BLaER1 (cell line): ENCODE data around the gene MSH5.
"Not testable (repeated sequence)": the region's sequence is repeated elsewhere in the genome, so short reads cannot be mapped to it uniquely, and the experiment has no call there.

Experiments
- H3K27ac ChIP-seq: shearing (Covaris generic); formaldehyde crosslinking; 2 replicates; pipeline ENCODE4 v1.8.1; 2022
- H3K27me3 ChIP-seq: shearing (Covaris generic); formaldehyde crosslinking; 2 replicates; pipeline ENCODE4 v1.8.1; 2022
- H3K36me3 ChIP-seq: shearing (Covaris generic); formaldehyde crosslinking; 2 replicates; pipeline ENCODE4 v1.8.1; 2022
- H3K4me1 ChIP-seq: shearing (Covaris generic); formaldehyde crosslinking; 2 replicates; pipeline ENCODE4 v1.8.1; 2022
- H3K4me2 ChIP-seq: shearing (Covaris generic); formaldehyde crosslinking; 2 replicates; pipeline ENCODE4 v1.8.1; 2022
- H3K4me3 ChIP-seq: shearing (Covaris generic); formaldehyde crosslinking; 2 replicates; pipeline ENCODE4 v1.8.1; 2022
- H3K9ac ChIP-seq: shearing (Covaris generic); formaldehyde crosslinking; 2 replicates; pipeline ENCODE4 v1.8.1; 2022
- H3K9me3 ChIP-seq: shearing (Covaris generic); formaldehyde crosslinking; 2 replicates; pipeline ENCODE4 v1.8.1; 2022
- H4K20me1 ChIP-seq: shearing (Covaris generic); formaldehyde crosslinking; 2 replicates; pipeline ENCODE4 v1.8.1; 2022
- Cebpa-rat ChIP-seq: shearing (Covaris generic); IDR thresholded peaks from 2 replicates; pipeline ENCODE4 v1.8.1; 2022

Gene MSH5

DNA sequence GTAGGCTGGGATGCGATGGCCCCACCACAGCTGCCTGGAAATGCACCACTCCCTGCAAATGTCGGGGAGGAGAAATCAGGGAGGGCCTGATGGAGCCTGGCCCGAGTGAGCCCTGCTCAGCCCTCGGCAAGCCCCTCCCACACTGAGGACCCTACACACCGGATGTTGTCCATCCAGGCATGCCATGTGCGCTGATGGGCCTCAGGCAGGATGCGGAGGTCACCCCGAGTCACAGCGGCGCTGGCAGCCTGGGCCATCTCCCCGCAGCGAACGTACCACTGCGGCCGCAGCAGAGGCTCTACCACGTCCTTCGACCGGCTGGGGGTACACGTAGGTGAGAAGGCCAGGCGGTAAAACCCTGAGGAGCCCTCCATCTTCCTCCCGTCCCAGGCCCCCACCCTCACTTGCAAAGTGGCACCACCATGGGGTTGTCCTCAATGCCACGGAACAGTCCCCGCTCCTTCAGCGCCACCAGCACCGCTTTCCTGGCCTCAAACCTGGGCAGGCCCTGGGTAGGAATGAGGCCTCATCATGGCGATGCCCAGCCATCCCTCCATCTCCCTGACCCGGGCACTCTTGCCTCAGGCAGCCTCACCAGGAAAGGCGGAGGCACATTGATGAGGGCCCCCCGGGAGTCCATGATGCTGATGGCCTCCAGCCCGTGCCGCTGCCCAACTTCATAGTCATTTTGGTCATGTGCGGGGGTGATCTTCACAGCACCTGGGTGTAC lies 42.5 kb downstream of the MSH5 start:
- Histone ChIP-seq H3K9ac (no peak overlapping the region), H3K36me3 (peaks cover 98% of the 10 kb centered on the region)

DNA sequence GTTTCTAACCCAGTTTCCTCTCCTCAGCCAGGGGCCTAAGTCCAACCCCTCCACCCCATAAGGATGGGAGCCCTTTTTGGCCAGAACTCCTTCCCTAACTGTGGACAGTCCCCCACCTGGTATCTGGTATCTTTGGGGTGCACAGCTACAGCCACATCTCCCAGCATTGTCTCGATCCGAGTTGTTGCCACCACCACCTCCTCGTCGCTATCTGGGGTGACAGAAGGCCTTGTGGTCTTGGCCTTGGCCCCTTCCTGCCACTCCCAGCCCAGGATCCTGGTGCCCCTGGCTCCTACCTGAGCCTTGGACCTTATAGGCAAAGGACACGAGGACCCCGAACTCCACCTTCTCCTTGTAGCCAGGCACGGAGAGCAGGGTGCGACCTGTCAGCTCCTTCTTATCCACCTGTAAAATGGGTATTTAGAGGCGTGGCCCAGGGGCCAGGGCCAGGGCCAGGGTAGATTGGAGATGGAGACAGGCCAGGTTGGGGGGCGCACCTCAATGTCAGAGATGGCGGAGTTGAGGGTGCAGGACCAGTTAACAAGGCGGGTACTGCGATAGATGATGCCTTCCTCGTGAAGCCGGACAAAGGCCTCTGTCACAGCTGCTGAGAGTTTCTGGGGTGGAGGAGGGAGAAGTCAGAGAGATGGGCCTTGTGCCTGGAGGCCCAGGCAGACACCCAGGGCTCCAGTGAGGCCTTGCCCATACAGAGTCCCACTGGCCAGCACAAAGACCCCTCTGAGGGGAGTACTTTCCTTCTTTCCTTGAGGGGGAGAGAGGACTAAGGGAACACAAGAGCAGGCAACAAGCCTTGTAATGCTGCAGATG lies 44.5 kb downstream of the MSH5 start:
- TF ChIP-seq Cebpa-rat: no peak
- peaks cover 12% of the 10 kb centered on the region; the same call in 1 of the 2 replicates for H4K20me1 ChIP-seq
- no peaks in the 10 kb centered on the region for H3K27me3 ChIP-seq
- H3K36me3 ChIP-seq: peaks cover 97% of the 10 kb centered on the region
- H3K4me1 ChIP-seq: peaks cover 10% of the 10 kb centered on the region
- H3K9me3 ChIP-seq: no peaks in the 10 kb centered on the region
- no peak overlapping the region for H3K9ac ChIP-seq
- H3K4me2 ChIP-seq: no peak overlapping the region
- H3K4me3 ChIP-seq: no peak overlapping the region
- no peak overlapping the region for H3K27ac ChIP-seq

More for the DNA sequence above, 42.5 kb downstream of the MSH5 start:
- Histone ChIP-seq H3K9me3 (no peaks in the 10 kb centered on the region), H3K4me2 (no peak overlapping the region), H3K27me3 (no peaks in the 10 kb centered on the region), H3K27ac (no peak overlapping the region), H3K4me3 (no peak overlapping the region), H3K4me1 (peaks cover 11% of the 10 kb centered on the region), H4K20me1 (peaks cover 12% of the 10 kb centered on the region; the same call in 1 of the 2 replicates)
- TF ChIP-seq Cebpa-rat: no peak

DNA sequence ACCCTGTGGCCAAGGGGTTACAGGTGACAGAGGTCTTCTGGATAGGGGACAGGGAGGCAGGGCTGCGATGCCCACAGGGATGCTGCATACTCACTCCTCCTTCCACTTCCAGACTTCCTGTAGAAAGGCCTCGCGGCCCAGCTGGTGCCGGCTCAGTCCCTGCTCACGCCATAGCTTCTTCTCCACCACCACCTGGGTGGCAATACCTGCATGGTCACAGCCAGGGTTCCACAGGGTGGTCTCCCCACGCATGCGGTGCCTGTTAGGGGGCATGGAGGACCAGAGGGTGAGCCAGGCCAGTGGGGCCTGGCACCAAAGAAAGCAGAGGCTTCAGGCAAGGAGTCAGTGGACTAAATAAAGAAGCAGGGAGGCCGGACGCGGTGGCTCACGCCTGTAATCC lies 45.7 kb downstream of the MSH5 start:
- Histone ChIP-seq H3K27me3 (no peaks in the 10 kb centered on the region), H3K4me2 (no peak overlapping the region), H3K9me3 (no peaks in the 10 kb centered on the region), H3K27ac (no peak overlapping the region), H4K20me1 (peaks cover 12% of the 10 kb centered on the region; the same call in 1 of the 2 replicates), H3K4me3 (no peak overlapping the region), H3K36me3 (peaks cover 97% of the 10 kb centered on the region), H3K9ac (no peak overlapping the region), H3K4me1 (peaks cover 18% of the 10 kb centered on the region)
- TF ChIP-seq Cebpa-rat: no peak

DNA sequence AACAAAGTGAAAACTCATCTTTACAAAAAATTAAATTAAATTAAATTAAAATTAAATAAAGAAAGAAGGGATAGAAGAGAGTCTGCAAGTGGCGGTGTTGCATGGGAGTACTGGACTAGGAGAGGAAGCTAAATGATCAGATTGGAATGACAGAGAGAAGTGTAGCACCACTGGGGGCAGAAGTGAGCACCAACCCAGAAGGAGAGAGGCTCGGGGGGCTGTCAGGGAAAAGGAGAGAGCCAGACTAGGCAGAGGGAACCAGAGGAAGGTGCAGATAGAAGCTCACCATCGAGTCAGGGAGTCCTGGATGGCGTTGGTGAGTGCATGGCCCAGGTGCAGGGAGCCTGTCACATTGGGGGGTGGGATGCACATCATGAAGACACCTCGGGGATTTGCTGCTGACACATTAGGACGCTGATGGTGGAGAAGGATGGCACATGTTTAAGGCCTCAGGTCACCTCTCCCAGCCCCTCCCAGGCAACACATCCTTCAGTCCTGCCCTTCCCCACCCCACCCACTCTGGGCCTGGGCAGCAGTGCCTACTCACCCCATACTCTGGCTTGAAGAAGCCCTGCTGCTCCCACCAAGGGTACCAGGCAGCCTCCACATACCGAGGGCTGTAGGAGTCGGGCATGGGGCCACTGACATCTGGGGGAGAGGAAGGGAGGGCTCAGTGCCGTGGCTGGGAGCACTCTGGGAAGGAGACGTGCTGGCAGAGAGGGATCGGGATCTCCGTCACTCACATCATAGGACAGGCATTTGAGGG lies 51.7 kb downstream of the MSH5 start:
- Histone ChIP-seq H3K9me3 (no peaks in the 10 kb centered on the region), H3K27me3 (no peaks in the 10 kb centered on the region), H3K4me2 (no peak overlapping the region; the same call in 1 of the 2 replicates), H3K4me1 (peaks cover 60% of the 10 kb centered on the region), H3K4me3 (no peak overlapping the region), H4K20me1 (no peaks in the 10 kb centered on the region), H3K36me3 (peaks cover 64% of the 10 kb centered on the region), H3K9ac (no peak overlapping the region), H3K27ac (no peak overlapping the region)
- no peak for TF ChIP-seq Cebpa-rat

DNA sequence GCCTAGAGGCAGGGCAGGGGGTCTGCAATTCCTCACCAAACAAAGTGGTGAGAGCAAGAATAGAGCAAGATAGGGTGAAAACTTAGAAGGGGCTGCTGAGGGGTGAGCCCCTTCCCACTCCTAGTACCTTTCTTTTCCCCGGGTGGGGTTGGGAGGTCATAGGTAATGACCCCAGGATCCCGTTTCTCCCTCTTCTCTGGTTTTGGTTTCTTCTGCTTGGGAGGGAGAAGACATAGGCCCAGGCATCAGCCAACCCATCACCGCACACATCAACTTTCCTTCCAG lies 52.2 kb downstream of the MSH5 start:
- Histone ChIP-seq H3K4me2 (no peak overlapping the region), H3K9me3 (no peaks in the 10 kb centered on the region), H3K4me1 (peaks cover 65% of the 10 kb centered on the region), H3K9ac (peak overlapping the region; percentile 8; the same call in 1 of the 2 replicates), H3K27ac (no peak overlapping the region), H3K27me3 (no peaks in the 10 kb centered on the region), H3K36me3 (peaks cover 59% of the 10 kb centered on the region), H4K20me1 (no peaks in the 10 kb centered on the region), H3K4me3 (no peak overlapping the region)
- TF ChIP-seq Cebpa-rat: no peak

DNA sequence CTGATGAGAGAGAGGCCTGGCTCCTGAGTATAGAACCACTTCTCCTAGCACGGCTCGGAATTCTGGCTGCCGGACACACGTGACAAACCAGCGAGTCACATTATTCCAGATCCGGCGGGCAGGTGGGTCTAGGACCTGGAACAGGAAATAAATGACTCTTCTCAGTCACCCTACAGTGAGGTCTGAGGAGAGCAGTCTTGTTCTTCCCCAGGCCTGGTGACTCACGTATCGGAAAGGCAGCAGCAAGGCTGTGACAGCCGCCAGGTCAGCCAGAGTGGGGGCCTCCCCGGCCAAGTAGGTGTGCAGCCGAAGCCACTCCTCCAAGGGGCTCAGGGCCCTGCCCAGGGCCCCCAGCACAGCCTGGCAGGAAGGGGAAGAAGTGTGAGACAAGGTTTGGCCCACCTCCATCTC lies 53.0 kb downstream of the MSH5 start:
- peaks cover 73% of the 10 kb centered on the region for H3K4me1 ChIP-seq
- H4K20me1 ChIP-seq: no peaks in the 10 kb centered on the region
- TF ChIP-seq Cebpa-rat: no peak
- no peaks in the 10 kb centered on the region for H3K9me3 ChIP-seq
- H3K27me3 ChIP-seq: no peaks in the 10 kb centered on the region
- peaks cover 52% of the 10 kb centered on the region for H3K36me3 ChIP-seq
- H3K4me2 ChIP-seq: peak overlapping the region; percentile 93
- H3K9ac ChIP-seq: peak overlapping the region; percentile 8; the same call in 1 of the 2 replicates
- no peak overlapping the region for H3K4me3 ChIP-seq
- peak overlapping the region; percentile 37; the same call in 1 of the 2 replicates for H3K27ac ChIP-seq

DNA sequence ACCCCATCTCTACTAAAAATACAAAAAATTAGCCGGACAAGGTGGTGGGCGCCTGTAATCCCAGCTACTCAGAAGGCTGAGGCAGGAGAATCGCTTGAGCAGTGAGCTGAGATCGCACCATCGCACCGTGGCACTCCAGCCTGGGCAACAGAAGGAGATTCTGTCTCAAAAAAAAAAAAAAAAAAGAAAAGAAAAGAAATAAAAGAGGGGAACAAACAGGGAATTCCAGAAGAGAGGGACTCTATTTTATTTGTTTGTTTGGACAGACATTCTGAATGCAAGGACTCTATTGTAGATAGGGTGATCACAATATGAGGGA lies 54.1 kb downstream of the MSH5 start:
- peaks cover 47% of the 10 kb centered on the region for H3K36me3 ChIP-seq
- peak overlapping the region; percentile 95 for H3K4me3 ChIP-seq
- peak overlapping the region; percentile 93 for H3K4me2 ChIP-seq
- H3K27me3 ChIP-seq, H3K9me3 ChIP-seq, H4K20me1 ChIP-seq: not testable (repeated sequence)
- H3K9ac ChIP-seq: peak overlapping the region; percentile 99
- H3K4me1 ChIP-seq: peaks cover 78% of the 10 kb centered on the region
- peak overlapping the region; percentile 100 for H3K27ac ChIP-seq

DNA sequence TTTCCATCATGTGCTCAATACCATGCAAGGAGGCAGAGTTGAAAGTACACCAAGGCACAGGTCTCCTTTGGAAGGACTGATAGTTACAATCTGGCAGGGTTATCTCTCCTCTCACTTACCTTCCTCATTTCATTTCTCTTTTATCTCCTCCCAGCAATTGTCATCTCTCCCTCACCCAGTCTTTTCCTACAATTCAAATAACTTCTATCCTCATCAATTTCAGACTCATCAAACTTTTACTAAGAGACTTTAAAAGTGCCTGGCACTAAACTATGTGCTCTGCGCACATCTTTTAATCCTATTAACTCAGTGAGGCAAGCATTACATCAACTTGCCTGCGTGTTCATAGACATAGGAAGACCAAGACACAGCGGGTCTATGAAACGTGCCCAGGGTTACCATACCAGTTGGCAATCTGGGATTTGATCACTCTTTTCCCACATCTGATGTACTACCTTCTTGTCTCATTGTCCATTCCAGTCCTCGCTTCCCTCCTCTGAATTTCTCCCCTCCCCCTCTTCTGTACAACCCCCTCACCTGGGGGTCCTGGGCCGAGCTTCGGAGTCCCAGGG lies 54.6 kb downstream of the MSH5 start:
- H3K4me2 ChIP-seq: peak overlapping the region; percentile 93
- H3K27me3 ChIP-seq: no peaks in the 10 kb centered on the region
- peaks cover 48% of the 10 kb centered on the region for H3K36me3 ChIP-seq
- peak overlapping the region; percentile 95 for H3K4me3 ChIP-seq
- no peaks in the 10 kb centered on the region for H4K20me1 ChIP-seq
- peaks cover 78% of the 10 kb centered on the region for H3K4me1 ChIP-seq
- peak overlapping the region; percentile 99 for H3K9ac ChIP-seq
- H3K27ac ChIP-seq: peak overlapping the region; percentile 100
- H3K9me3 ChIP-seq: no peaks in the 10 kb centered on the region
- TF ChIP-seq Cebpa-rat: no peak

DNA sequence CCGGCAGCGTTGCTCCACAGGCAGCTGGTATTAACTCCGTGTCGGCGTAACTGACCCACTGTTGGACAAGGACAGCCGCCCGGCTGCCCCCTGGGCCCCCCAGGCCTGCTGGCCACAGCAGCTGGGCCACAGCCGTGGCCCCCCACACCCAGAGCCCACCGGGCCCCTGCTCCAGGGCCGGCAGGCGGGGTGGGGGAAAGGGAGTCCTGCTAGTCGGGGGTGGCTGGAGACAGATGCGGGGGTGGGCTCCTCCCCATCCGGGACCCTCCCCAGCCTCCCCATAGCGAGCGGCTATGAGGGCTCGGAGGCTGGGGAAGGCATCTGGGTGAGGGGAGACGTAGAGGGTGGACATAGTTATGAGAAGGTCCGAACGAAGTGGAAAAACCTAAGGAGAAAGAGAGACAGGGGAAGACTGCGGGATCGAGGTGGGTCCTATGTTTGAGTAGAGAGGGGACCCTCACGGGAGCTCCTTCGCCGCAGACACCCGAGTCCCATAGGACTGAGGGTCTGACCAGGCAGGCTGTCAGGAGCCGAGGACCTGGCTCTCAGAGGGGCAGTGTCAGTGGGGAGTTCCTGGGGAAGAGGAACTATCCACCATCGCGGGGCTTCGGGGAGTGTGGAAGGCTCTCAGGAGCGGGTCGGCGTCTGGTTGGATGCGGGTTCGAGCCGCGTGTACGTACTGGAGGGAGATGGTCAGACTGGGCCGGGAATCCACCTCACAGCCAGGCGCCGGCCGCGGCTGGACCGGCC lies 55.2 kb downstream of the MSH5 start:
- Histone ChIP-seq H3K27me3 (no peaks in the 10 kb centered on the region), H3K4me1 (peaks cover 76% of the 10 kb centered on the region), H3K9me3 (no peaks in the 10 kb centered on the region), H3K4me3 (peak overlapping the region; percentile 95), H3K27ac (peak overlapping the region; percentile 100), H3K36me3 (peaks cover 48% of the 10 kb centered on the region), H3K4me2 (peak overlapping the region; percentile 93), H4K20me1 (no peaks in the 10 kb centered on the region), H3K9ac (peak overlapping the region; percentile 99)
- TF ChIP-seq Cebpa-rat: no peak
